Measurements from ENCODE around the gene YIF1A. TPM values are rescaled to one million over a fixed set of nuclear protein-coding genes. Genes with fewer than 3 reads are reported as not detected.
A peak's percentile ranks its signal among the peaks of the same experiment; 100 is the strongest.

YIF1A gene
- total and polyA plus RNA-seq, 2 of the 4 experiments (the other 2 are of a cell fraction): 128 to 207 TPM

DNA sequence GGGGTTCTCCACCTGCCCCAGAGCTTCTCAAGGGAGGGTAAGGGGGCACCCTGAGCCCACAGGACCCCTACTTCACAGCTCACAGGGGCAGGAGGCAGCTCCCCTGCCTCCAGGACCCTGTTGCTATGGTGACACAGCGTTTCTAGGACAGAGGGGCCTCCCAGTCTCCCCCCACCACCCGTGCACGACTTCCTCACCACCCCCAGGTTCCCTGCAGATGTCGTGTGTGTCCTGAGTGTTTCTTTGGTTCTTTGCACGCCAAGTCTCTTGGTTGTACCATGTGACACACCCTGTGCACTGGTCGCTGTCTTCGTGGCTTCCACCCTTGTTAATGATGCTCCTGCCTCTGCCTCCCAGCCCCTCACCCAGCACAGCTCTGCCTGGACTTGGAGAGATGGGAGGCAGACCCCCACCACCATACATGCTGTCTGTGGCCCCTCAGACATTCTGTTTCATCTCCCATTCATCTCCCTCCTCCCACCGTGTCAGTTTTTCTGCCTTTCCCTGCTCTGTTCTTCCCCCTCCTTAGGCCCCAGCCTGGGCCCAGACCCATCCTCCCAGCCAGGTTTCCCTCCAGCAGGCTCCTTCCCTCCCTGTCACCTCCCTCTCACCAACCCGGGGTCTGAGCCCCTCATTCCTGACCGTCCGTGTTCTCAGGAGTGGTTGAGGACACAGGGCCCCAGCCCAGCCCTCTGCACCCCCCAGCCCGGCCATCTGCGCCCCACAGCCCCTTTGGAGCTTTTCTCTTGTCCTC, 45.0 kb downstream of the YIF1A start:
- H4K5ac ChIP-seq (ENCODE audit: low read depth, low read length): no peak overlapping the region
- H3K36me3 ChIP-seq (ENCODE audit: control insufficient read depth, insufficient read depth, low read length): peaks cover 45% of the 10 kb centered on the region
- H3K56ac ChIP-seq (ENCODE audit: extremely low read depth, insufficient read depth, low read length): no peak overlapping the region
- ChIA-PET CTCF (interaction anchor here (0.6 kb wide), 1 partner anchor 36 kb away, joined by 3 read pairs; no protein-coding TSS in a partner anchor), POLR2A (ENCODE audit: unreplicated experiment) (no interaction called here)
- intact Hi-C loops (cut with micrococcal nuclease) (no loop called here), dilution Hi-C loops (cut with HindIII; ENCODE audit: low sequenced_read_pairs, unreplicated experiment) (no loop called here), in situ Hi-C loops (cut with MboI; ENCODE audit: low sequenced_read_pairs) (no loop called here)
- H3K79me1 ChIP-seq (ENCODE audit: low read depth in 1 of 2, low read length in 2 of 2): no peaks in the 10 kb centered on the region; a peak in 1 of 4 replicates
- H3K4me3 ChIP-seq (ENCODE audit: insufficient read depth, low read depth, low read length): no peak overlapping the region
- H3K9ac ChIP-seq (ENCODE audit: low read depth, low read length): no peak overlapping the region
- TSS peak; percentile 54 for BruUV-seq (replicated peaks)
- no peaks in the 10 kb centered on the region for H3K27me3 ChIP-seq (ENCODE audit: control insufficient read depth, insufficient read depth, low read length)
- WGBS, 2 experiments (ENCODE audit: extremely low coverage in 2 of 2, insufficient read length in 1 of 2): 72% methylated on average over 9 of the region's 13 CpGs; no CpG with 5 or more reads in 1 of the 2 experiments
- H3K27ac ChIP-seq (ENCODE audit: insufficient read depth, low read length): no peak overlapping the region
- no peak overlapping the region for H3K4ac ChIP-seq (ENCODE audit: low read depth, low read length)
- no peak overlapping the region for H3K23ac ChIP-seq (ENCODE audit: low read depth, low read length)
- H2BK20ac ChIP-seq (ENCODE audit: low read depth, low read length): no peak overlapping the region
- no peak overlapping the region for H3K4me2 ChIP-seq (ENCODE audit: low read depth, low read length)
- H4K8ac ChIP-seq (ENCODE audit: low read depth in 2 of 2, low read length in 2 of 2): no peak overlapping the region
- DNase-seq (no peak), ATAC-seq (ENCODE audit: low read depth) (no peak)
- no peak overlapping the region for H2BK5ac ChIP-seq (ENCODE audit: low read depth, low read length, poor library complexity, severe bottlenecking)
- no peak overlapping the region for H4K91ac ChIP-seq (ENCODE audit: insufficient read depth, low read depth, low read length)
- H2AFZ ChIP-seq (replicated peaks; ENCODE audit: low read length, poor library complexity): no peak overlapping the region
- no peaks in the 10 kb centered on the region for H3K4me1 ChIP-seq (ENCODE audit: control insufficient read depth, insufficient read depth, low read length)
- H3K9me1 ChIP-seq (ENCODE audit: insufficient read depth, low read length): no peaks in the 10 kb centered on the region
- no peak overlapping the region for H3K18ac ChIP-seq (ENCODE audit: low read depth, low read length)
- H2AK5ac ChIP-seq (ENCODE audit: low read depth, low read length): no peak overlapping the region
- TF ChIP-seq RAD21 (IDR thresholded peaks at IDR 0.05; ENCODE audit: low read length): no peak
- no peak for TF ChIP-seq NFE2L2 (IDR thresholded peaks at IDR 0.05; ENCODE audit: low read depth, low read length)
- TF ChIP-seq, protein P1, sequence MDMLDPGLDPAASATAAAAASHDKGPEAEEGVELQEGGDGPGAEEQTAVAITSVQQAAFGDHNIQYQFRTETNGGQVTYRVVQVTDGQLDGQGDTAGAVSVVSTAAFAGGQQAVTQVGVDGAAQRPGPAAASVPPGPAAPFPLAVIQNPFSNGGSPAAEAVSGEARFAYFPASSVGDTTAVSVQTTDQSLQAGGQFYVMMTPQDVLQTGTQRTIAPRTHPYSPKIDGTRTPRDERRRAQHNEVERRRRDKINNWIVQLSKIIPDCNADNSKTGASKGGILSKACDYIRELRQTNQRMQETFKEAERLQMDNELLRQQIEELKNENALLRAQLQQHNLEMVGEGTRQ (IDR thresholded peaks at IDR 0.05; ENCODE audit: low read depth, low read length): no peak
- TF ChIP-seq SMC3 (IDR thresholded peaks at IDR 0.05; ENCODE audit: low read depth, low read length): no peak
- TF ChIP-seq, protein P2, sequence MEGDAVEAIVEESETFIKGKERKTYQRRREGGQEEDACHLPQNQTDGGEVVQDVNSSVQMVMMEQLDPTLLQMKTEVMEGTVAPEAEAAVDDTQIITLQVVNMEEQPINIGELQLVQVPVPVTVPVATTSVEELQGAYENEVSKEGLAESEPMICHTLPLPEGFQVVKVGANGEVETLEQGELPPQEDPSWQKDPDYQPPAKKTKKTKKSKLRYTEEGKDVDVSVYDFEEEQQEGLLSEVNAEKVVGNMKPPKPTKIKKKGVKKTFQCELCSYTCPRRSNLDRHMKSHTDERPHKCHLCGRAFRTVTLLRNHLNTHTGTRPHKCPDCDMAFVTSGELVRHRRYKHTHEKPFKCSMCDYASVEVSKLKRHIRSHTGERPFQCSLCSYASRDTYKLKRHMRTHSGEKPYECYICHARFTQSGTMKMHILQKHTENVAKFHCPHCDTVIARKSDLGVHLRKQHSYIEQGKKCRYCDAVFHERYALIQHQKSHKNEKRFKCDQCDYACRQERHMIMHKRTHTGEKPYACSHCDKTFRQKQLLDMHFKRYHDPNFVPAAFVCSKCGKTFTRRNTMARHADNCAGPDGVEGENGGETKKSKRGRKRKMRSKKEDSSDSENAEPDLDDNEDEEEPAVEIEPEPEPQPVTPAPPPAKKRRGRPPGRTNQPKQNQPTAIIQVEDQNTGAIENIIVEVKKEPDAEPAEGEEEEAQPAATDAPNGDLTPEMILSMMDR (conservative IDR thresholded peaks at IDR 0.05; ENCODE audit: low read depth, low read length): no peak
- TF ChIP-seq POLR2A (IDR thresholded peaks at IDR 0.05; ENCODE audit: low read depth, low read length): no peak
- TF ChIP-seq BHLHE40 (IDR thresholded peaks at IDR 0.05; ENCODE audit: low read depth, low read length): no peak
- no peak for TF ChIP-seq MAZ (IDR thresholded peaks at IDR 0.05; ENCODE audit: borderline replicate concordance, low read depth, low read length)
- TF ChIP-seq FOS (IDR thresholded peaks at IDR 0.05; ENCODE audit: low read depth, low read length): no peak
- TF ChIP-seq, protein P3, sequence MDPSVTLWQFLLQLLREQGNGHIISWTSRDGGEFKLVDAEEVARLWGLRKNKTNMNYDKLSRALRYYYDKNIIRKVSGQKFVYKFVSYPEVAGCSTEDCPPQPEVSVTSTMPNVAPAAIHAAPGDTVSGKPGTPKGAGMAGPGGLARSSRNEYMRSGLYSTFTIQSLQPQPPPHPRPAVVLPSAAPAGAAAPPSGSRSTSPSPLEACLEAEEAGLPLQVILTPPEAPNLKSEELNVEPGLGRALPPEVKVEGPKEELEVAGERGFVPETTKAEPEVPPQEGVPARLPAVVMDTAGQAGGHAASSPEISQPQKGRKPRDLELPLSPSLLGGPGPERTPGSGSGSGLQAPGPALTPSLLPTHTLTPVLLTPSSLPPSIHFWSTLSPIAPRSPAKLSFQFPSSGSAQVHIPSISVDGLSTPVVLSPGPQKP (IDR thresholded peaks at IDR 0.05; ENCODE audit: borderline replicate concordance, low read depth, low read length): no peak
- TF ChIP-seq CEBPB (IDR thresholded peaks at IDR 0.05; ENCODE audit: low read depth, low read length): no peak
- no peak for TF ChIP-seq CHD1 (IDR thresholded peaks at IDR 0.05; ENCODE audit: low read depth, low read length)
- TF ChIP-seq MXI1 (IDR thresholded peaks at IDR 0.05; ENCODE audit: borderline replicate concordance, low read depth, low read length): no peak
- TF ChIP-seq MAFK (IDR thresholded peaks at IDR 0.05; ENCODE audit: low read depth, low read length): no peak
- TF ChIP-seq RCOR1 (IDR thresholded peaks at IDR 0.05; ENCODE audit: insufficient replicate concordance, low read length): no peak
- no peak for TF ChIP-seq RFX5 (IDR thresholded peaks at IDR 0.05; ENCODE audit: low read depth, low read length)
- no peak overlapping the region for H2BK15ac ChIP-seq (ENCODE audit: low read depth, low read length)
- no peaks in the 10 kb centered on the region for H4K20me1 ChIP-seq (ENCODE audit: insufficient read depth, low read length)
- H2AK9ac ChIP-seq (replicated peaks; ENCODE audit: low read depth, low read length, poor library complexity): peak overlapping the region; percentile 22
- no peak overlapping the region for H2BK120ac ChIP-seq (ENCODE audit: low read depth, low read length)
- H3K14ac ChIP-seq (replicated peaks; ENCODE audit: low read depth, low read length): no peak overlapping the region
- H3K9me3 ChIP-seq (ENCODE audit: control insufficient read depth, insufficient read depth, low read length): no peaks in the 10 kb centered on the region
